ENCODE results near the gene CCR6.
"Not testable (repeated sequence)": the region's sequence is repeated elsewhere in the genome, so short reads cannot be mapped to it uniquely, and the experiment has no call there.

CCR6 gene

DNA sequence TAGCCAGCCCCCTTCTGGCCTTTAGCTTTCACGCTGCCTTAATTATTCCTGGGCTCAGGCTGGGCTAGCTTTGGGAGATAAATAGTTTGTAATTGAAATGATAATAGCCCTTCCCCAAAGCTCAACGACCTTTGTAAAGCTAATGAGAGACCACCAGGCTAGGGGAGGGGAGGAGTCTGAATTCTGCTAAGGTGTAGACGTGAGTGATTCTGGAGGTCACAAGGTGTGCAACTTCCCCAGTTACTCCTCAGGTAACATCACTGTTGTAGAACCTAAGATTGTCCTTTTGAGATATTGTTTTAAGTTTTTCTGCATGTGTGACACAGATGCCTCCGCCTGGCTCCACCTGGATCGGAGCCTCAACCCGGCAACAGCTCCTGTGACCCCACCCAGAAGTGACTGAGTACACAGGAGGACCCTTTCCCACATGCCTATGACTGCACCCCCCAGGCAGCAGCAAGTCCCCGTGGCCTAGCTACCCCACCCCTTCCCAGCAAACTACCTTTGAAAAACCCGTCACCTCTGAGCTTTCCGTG lies 40.6 kb downstream of the CCR6 start:
- no peaks in the 10 kb centered on the region for H3K27me3 ChIP-seq (replicated peaks; ENCODE audit: control insufficient read depth, insufficient read depth, low read length, poor library complexity, severe bottlenecking)

GRCh38 chr6:167164261-167164660 lies 41.4 kb downstream of the CCR6 start:
- H3K27me3 ChIP-seq (replicated peaks; ENCODE audit: control insufficient read depth, insufficient read depth, low read length, poor library complexity, severe bottlenecking), result no peaks in the 10 kb centered on the region
- no peak overlapping the region for H3K4me3 ChIP-seq (ENCODE audit: insufficient read depth, low read depth, low read length, poor library complexity, severe bottlenecking)
- no peak for DNase-seq
- H3K36me3 ChIP-seq (ENCODE audit: control insufficient read depth, insufficient read depth, low read length), result no peaks in the 10 kb centered on the region
- H3K9me3 ChIP-seq (ENCODE audit: control insufficient read depth, low read length), result no peaks in the 10 kb centered on the region
- H3K4me1 ChIP-seq (ENCODE audit: control insufficient read depth, insufficient read depth, low read length, poor library complexity, severe bottlenecking), result no peaks in the 10 kb centered on the region
- no peak overlapping the region for H3K27ac ChIP-seq (ENCODE audit: insufficient read depth, low read length, poor library complexity, severe bottlenecking)

More for the DNA sequence above, 40.6 kb downstream of the CCR6 start:
- H3K36me3 ChIP-seq (ENCODE audit: control insufficient read depth, insufficient read depth, low read length), result no peaks in the 10 kb centered on the region
- H3K4me3 ChIP-seq (ENCODE audit: insufficient read depth, low read depth, low read length, poor library complexity, severe bottlenecking), result no peak overlapping the region
- no peaks in the 10 kb centered on the region for H3K9me3 ChIP-seq (ENCODE audit: control insufficient read depth, low read length)
- no peaks in the 10 kb centered on the region for H3K4me1 ChIP-seq (ENCODE audit: control insufficient read depth, insufficient read depth, low read length, poor library complexity, severe bottlenecking)
- no peak overlapping the region for H3K27ac ChIP-seq (ENCODE audit: insufficient read depth, low read length, poor library complexity, severe bottlenecking)
- no peak for DNase-seq

DNA sequence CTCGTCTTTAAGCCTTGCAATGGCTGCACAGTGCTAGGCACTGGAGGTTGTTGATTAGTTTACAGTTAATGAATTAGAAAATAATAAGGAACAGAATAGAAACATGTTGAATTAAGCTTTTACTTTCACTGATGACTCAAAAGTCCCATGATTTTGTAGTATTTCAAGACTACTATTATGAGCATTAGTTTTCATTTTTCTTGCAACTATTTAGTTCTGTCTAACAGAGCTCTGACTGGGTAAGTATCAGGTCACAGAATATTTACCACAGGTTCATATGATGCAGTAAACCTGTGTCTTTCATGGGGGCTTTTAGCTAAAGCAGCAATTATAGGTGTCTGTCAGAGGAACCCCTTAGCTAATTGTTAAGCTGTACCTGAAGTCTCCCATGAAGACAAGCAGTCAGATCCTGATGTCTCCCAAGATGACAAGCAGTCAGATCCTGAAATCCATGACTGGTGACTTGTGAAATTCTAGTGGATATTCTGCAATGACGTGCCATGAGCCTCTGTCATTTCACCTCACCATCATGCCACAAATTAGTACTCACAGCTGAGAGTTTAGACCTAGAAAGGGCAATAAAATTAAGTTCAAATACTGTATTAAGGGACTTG lies 43.1 kb downstream of the CCR6 start:
- no peaks in the 10 kb centered on the region for H3K9me3 ChIP-seq (ENCODE audit: control insufficient read depth, low read length)
- H3K4me1 ChIP-seq (ENCODE audit: control insufficient read depth, insufficient read depth, low read length, poor library complexity, severe bottlenecking), result no peaks in the 10 kb centered on the region
- no peak overlapping the region for H3K27ac ChIP-seq (ENCODE audit: insufficient read depth, low read length, poor library complexity, severe bottlenecking)
- H3K36me3 ChIP-seq (ENCODE audit: control insufficient read depth, insufficient read depth, low read length), result no peaks in the 10 kb centered on the region
- no peak overlapping the region for H3K4me3 ChIP-seq (ENCODE audit: insufficient read depth, low read depth, low read length, poor library complexity, severe bottlenecking)
- DNase-seq, result no peak
- no peaks in the 10 kb centered on the region for H3K27me3 ChIP-seq (replicated peaks; ENCODE audit: control insufficient read depth, insufficient read depth, low read length, poor library complexity, severe bottlenecking)

DNA sequence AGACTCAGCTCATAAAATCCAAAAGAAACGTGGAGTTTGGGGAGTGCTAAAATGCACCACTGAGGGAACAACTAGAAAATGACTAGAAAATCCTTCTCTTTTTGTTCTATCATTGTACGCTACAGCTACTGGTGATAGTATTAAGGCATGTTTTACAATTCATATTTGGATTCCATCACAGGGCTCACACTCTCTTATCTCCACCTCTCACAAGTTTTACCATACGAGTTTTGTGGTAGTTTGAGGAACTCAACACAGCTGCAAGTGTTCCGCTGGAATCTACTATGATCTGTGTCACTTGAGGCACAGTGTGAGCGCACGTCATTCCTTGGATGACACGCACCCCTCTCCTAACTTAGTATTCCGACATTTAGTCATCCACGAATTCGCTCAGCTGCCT lies 44.8 kb downstream of the CCR6 start:
- DNase-seq; H3K27ac ChIP-seq (ENCODE audit: insufficient read depth, low read length, poor library complexity, severe bottlenecking); H3K27me3 ChIP-seq (replicated peaks; ENCODE audit: control insufficient read depth, insufficient read depth, low read length, poor library complexity, severe bottlenecking); H3K9me3 ChIP-seq (ENCODE audit: control insufficient read depth, low read length); H3K4me1 ChIP-seq (ENCODE audit: control insufficient read depth, insufficient read depth, low read length, poor library complexity, severe bottlenecking); H3K4me3 ChIP-seq (ENCODE audit: insufficient read depth, low read depth, low read length, poor library complexity, severe bottlenecking); H3K36me3 ChIP-seq (ENCODE audit: control insufficient read depth, insufficient read depth, low read length): not testable (repeated sequence)

GRCh38 chr6:167168296-167168695 lies 45.4 kb downstream of the CCR6 start:
- not testable (repeated sequence) for H3K27me3 ChIP-seq (replicated peaks; ENCODE audit: control insufficient read depth, insufficient read depth, low read length, poor library complexity, severe bottlenecking); H3K4me3 ChIP-seq (ENCODE audit: insufficient read depth, low read depth, low read length, poor library complexity, severe bottlenecking); DNase-seq; H3K27ac ChIP-seq (ENCODE audit: insufficient read depth, low read length, poor library complexity, severe bottlenecking); H3K4me1 ChIP-seq (ENCODE audit: control insufficient read depth, insufficient read depth, low read length, poor library complexity, severe bottlenecking); H3K36me3 ChIP-seq (ENCODE audit: control insufficient read depth, insufficient read depth, low read length); H3K9me3 ChIP-seq (ENCODE audit: control insufficient read depth, low read length)

- H3K27me3 ChIP-seq (replicated peaks; ENCODE audit: control insufficient read depth, insufficient read depth, low read length, poor library complexity, severe bottlenecking); H3K36me3 ChIP-seq (ENCODE audit: control insufficient read depth, insufficient read depth, low read length); H3K4me1 ChIP-seq (ENCODE audit: control insufficient read depth, insufficient read depth, low read length, poor library complexity, severe bottlenecking); H3K4me3 ChIP-seq (ENCODE audit: insufficient read depth, low read depth, low read length, poor library complexity, severe bottlenecking); H3K27ac ChIP-seq (ENCODE audit: insufficient read depth, low read length, poor library complexity, severe bottlenecking); DNase-seq; H3K9me3 ChIP-seq (ENCODE audit: control insufficient read depth, low read length): not testable (repeated sequence)
These were observed 47.0 kb downstream of the CCR6 start for GRCh38 chr6:167169867-167170266.

- not testable (repeated sequence) for DNase-seq; H3K27ac ChIP-seq (ENCODE audit: insufficient read depth, low read length, poor library complexity, severe bottlenecking); H3K4me3 ChIP-seq (ENCODE audit: insufficient read depth, low read depth, low read length, poor library complexity, severe bottlenecking); H3K4me1 ChIP-seq (ENCODE audit: control insufficient read depth, insufficient read depth, low read length, poor library complexity, severe bottlenecking); H3K36me3 ChIP-seq (ENCODE audit: control insufficient read depth, insufficient read depth, low read length); H3K9me3 ChIP-seq (ENCODE audit: control insufficient read depth, low read length); H3K27me3 ChIP-seq (replicated peaks; ENCODE audit: control insufficient read depth, insufficient read depth, low read length, poor library complexity, severe bottlenecking)
These were observed 48.4 kb downstream of the CCR6 start for GRCh38 chr6:167171300-167171699.

- not testable (repeated sequence) for H3K4me1 ChIP-seq (ENCODE audit: control insufficient read depth, insufficient read depth, low read length, poor library complexity, severe bottlenecking); H3K4me3 ChIP-seq (ENCODE audit: insufficient read depth, low read depth, low read length, poor library complexity, severe bottlenecking); DNase-seq
These were observed 49.1 kb downstream of the CCR6 start for GRCh38 chr6:167172011-167172410.

DNA sequence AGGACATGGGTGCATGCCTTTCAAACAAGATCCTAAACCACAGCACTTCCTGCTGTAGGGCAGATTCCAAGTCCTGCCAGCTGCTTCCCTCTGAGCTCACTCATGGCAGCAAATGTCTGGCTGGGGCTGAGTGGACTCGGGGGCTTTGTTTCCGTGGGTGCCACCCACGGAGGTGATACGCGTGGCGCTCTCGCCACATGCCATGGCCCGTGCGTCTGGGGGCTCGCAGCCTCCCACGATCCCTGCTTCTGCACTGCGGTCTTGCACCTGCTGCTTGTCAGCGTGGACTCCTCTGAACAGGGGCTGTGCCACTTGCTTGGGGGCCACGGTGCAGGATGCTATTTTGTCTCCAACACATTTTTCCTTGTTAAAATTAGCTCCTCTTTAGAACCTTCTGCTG lies 54.4 kb downstream of the CCR6 start:
- not testable (repeated sequence) for H3K36me3 ChIP-seq (ENCODE audit: control insufficient read depth, insufficient read depth, low read length); H3K4me3 ChIP-seq (ENCODE audit: insufficient read depth, low read depth, low read length, poor library complexity, severe bottlenecking); DNase-seq; H3K27ac ChIP-seq (ENCODE audit: insufficient read depth, low read length, poor library complexity, severe bottlenecking); H3K27me3 ChIP-seq (replicated peaks; ENCODE audit: control insufficient read depth, insufficient read depth, low read length, poor library complexity, severe bottlenecking); H3K4me1 ChIP-seq (ENCODE audit: control insufficient read depth, insufficient read depth, low read length, poor library complexity, severe bottlenecking); H3K9me3 ChIP-seq (ENCODE audit: control insufficient read depth, low read length)

More at GRCh38 chr6:167172011-167172410, 49.1 kb downstream of the CCR6 start:
- H3K36me3 ChIP-seq (ENCODE audit: control insufficient read depth, insufficient read depth, low read length); H3K27me3 ChIP-seq (replicated peaks; ENCODE audit: control insufficient read depth, insufficient read depth, low read length, poor library complexity, severe bottlenecking); H3K27ac ChIP-seq (ENCODE audit: insufficient read depth, low read length, poor library complexity, severe bottlenecking); H3K9me3 ChIP-seq (ENCODE audit: control insufficient read depth, low read length): not testable (repeated sequence)

GRCh38 chr6:167178896-167179655 lies 56.2 kb downstream of the CCR6 start:
- H3K36me3 ChIP-seq (ENCODE audit: control insufficient read depth, insufficient read depth, low read length); H3K27ac ChIP-seq (ENCODE audit: insufficient read depth, low read length, poor library complexity, severe bottlenecking); H3K4me3 ChIP-seq (ENCODE audit: insufficient read depth, low read depth, low read length, poor library complexity, severe bottlenecking); DNase-seq; H3K4me1 ChIP-seq (ENCODE audit: control insufficient read depth, insufficient read depth, low read length, poor library complexity, severe bottlenecking); H3K9me3 ChIP-seq (ENCODE audit: control insufficient read depth, low read length); H3K27me3 ChIP-seq (replicated peaks; ENCODE audit: control insufficient read depth, insufficient read depth, low read length, poor library complexity, severe bottlenecking): not testable (repeated sequence)

All from effector memory CD4-positive, alpha-beta T cell (primary cell).